ENCODE measurements around the gene MYO3B. TPM values are rescaled to one million over a fixed set of nuclear protein-coding genes. Genes with fewer than 3 reads are reported as not detected.
"Not testable (repeated sequence)": the region's sequence is repeated elsewhere in the genome, so short reads cannot be mapped to it uniquely, and the experiment has no call there.

The MYO3B gene
- total RNA-seq, 2 experiments from 2014 or later, result 0.04 to 0.08 TPM

GRCh38 chr2:170405326-170405725, 227.4 kb downstream of the MYO3B start:
- Mint-ChIP-seq H3K4me3 (no peak overlapping the region), H3K9me3 (no peaks in the 10 kb centered on the region), H3K4me1 (peaks cover 7% of the 10 kb centered on the region), H3K27me3 (peaks cover 54% of the 10 kb centered on the region), H3K36me3 (no peaks in the 10 kb centered on the region), H3K27ac (no peak overlapping the region)
- no peak for DNase-seq

- no peaks in the 10 kb centered on the region for H3K36me3 Mint-ChIP-seq
- H3K4me3 Mint-ChIP-seq, result no peak overlapping the region
- peaks cover 41% of the 10 kb centered on the region for H3K27me3 Mint-ChIP-seq
- no peaks in the 10 kb centered on the region for H3K9me3 Mint-ChIP-seq
- peaks cover 13% of the 10 kb centered on the region for H3K4me1 Mint-ChIP-seq
- DNase-seq, result no peak
- no peak overlapping the region for H3K27ac Mint-ChIP-seq
Measured at GRCh38 chr2:170408461-170409163, 230.7 kb downstream of the MYO3B start.

- H3K27me3 Mint-ChIP-seq, result peaks cover 38% of the 10 kb centered on the region
- no peaks in the 10 kb centered on the region for H3K9me3 Mint-ChIP-seq
- H3K27ac Mint-ChIP-seq, result no peak overlapping the region
- peaks cover 13% of the 10 kb centered on the region for H3K4me1 Mint-ChIP-seq
- no peaks in the 10 kb centered on the region for H3K36me3 Mint-ChIP-seq
- H3K4me3 Mint-ChIP-seq, result peak overlapping the region; percentile 23
- DNase-seq, result peak; percentile 60
Measured at GRCh38 chr2:170409164-170409535, 231.2 kb downstream of the MYO3B start.

- no peak for DNase-seq
- peaks cover 13% of the 10 kb centered on the region for H3K4me1 Mint-ChIP-seq
- H3K4me3 Mint-ChIP-seq, result no peak overlapping the region
- H3K9me3 Mint-ChIP-seq, result no peaks in the 10 kb centered on the region
- H3K27me3 Mint-ChIP-seq, result peaks cover 24% of the 10 kb centered on the region
- H3K27ac Mint-ChIP-seq, result no peak overlapping the region
- no peaks in the 10 kb centered on the region for H3K36me3 Mint-ChIP-seq
Measured at GRCh38 chr2:170411660-170412059, 233.7 kb downstream of the MYO3B start.

GRCh38 chr2:170420961-170421687, 243.2 kb downstream of the MYO3B start:
- no peak overlapping the region for H3K4me3 Mint-ChIP-seq
- H3K4me1 Mint-ChIP-seq, result no peaks in the 10 kb centered on the region
- H3K9me3 Mint-ChIP-seq, result no peaks in the 10 kb centered on the region
- H3K27ac Mint-ChIP-seq, result no peak overlapping the region
- peaks cover 24% of the 10 kb centered on the region for H3K27me3 Mint-ChIP-seq
- no peak for DNase-seq
- H3K36me3 Mint-ChIP-seq, result no peaks in the 10 kb centered on the region

- no peak for DNase-seq
- no peaks in the 10 kb centered on the region for H3K9me3 Mint-ChIP-seq
- H3K36me3 Mint-ChIP-seq, result no peaks in the 10 kb centered on the region
Measured at GRCh38 chr2:170423919-170424318, 246.0 kb downstream of the MYO3B start.

GRCh38 chr2:170425281-170425751, 247.4 kb downstream of the MYO3B start:
- H3K36me3 Mint-ChIP-seq, result no peaks in the 10 kb centered on the region
- no peak overlapping the region for H3K4me3 Mint-ChIP-seq
- DNase-seq, result no peak
- H3K27me3 Mint-ChIP-seq, result peaks cover 12% of the 10 kb centered on the region
- H3K27ac Mint-ChIP-seq, result no peak overlapping the region
- H3K9me3 Mint-ChIP-seq, result no peaks in the 10 kb centered on the region
- no peaks in the 10 kb centered on the region for H3K4me1 Mint-ChIP-seq

More at GRCh38 chr2:170423919-170424318, 246.0 kb downstream of the MYO3B start:
- Mint-ChIP-seq H3K27me3 (peaks cover 12% of the 10 kb centered on the region), H3K4me1 (no peaks in the 10 kb centered on the region), H3K4me3 (no peak overlapping the region), H3K27ac (no peak overlapping the region)

GRCh38 chr2:170428868-170429267, 250.9 kb downstream of the MYO3B start:
- H3K4me3 Mint-ChIP-seq, result no peak overlapping the region
- H3K27ac Mint-ChIP-seq, result no peak overlapping the region
- H3K27me3 Mint-ChIP-seq, result peaks cover 9% of the 10 kb centered on the region
- DNase-seq, result no peak
- no peaks in the 10 kb centered on the region for H3K4me1 Mint-ChIP-seq
- no peaks in the 10 kb centered on the region for H3K9me3 Mint-ChIP-seq
- no peaks in the 10 kb centered on the region for H3K36me3 Mint-ChIP-seq

- no peak overlapping the region for H3K27ac Mint-ChIP-seq
- H3K4me3 Mint-ChIP-seq, result no peak overlapping the region
- no peak for DNase-seq
- no peaks in the 10 kb centered on the region for H3K36me3 Mint-ChIP-seq
- H3K9me3 Mint-ChIP-seq, result no peaks in the 10 kb centered on the region
- peaks cover 18% of the 10 kb centered on the region for H3K4me1 Mint-ChIP-seq
- H3K27me3 Mint-ChIP-seq, result peaks cover 24% of the 10 kb centered on the region
Measured at GRCh38 chr2:170432823-170433222, 254.9 kb downstream of the MYO3B start.

- H3K4me1 Mint-ChIP-seq, result peaks cover 18% of the 10 kb centered on the region
- H3K9me3 Mint-ChIP-seq, result no peaks in the 10 kb centered on the region
- DNase-seq, result no peak
- H3K36me3 Mint-ChIP-seq, result no peaks in the 10 kb centered on the region
- H3K27me3 Mint-ChIP-seq, result peaks cover 28% of the 10 kb centered on the region
- no peak overlapping the region for H3K4me3 Mint-ChIP-seq
- H3K27ac Mint-ChIP-seq, result no peak overlapping the region
Measured at GRCh38 chr2:170433448-170433847, 255.5 kb downstream of the MYO3B start.

GRCh38 chr2:170434396-170434795, 256.4 kb downstream of the MYO3B start:
- H3K27me3 Mint-ChIP-seq, result peaks cover 29% of the 10 kb centered on the region
- not testable (repeated sequence) for H3K27ac Mint-ChIP-seq, DNase-seq, H3K4me3 Mint-ChIP-seq, H3K36me3 Mint-ChIP-seq, H3K9me3 Mint-ChIP-seq
- peaks cover 18% of the 10 kb centered on the region for H3K4me1 Mint-ChIP-seq

- Mint-ChIP-seq H3K4me1 (peaks cover 18% of the 10 kb centered on the region), H3K4me3 (no peak overlapping the region), H3K36me3 (no peaks in the 10 kb centered on the region), H3K9me3 (no peaks in the 10 kb centered on the region), H3K27ac (no peak overlapping the region), H3K27me3 (peaks cover 34% of the 10 kb centered on the region)
- DNase-seq, result no peak
Measured at GRCh38 chr2:170434900-170435621, 257.1 kb downstream of the MYO3B start.

- no peak overlapping the region for H3K4me3 Mint-ChIP-seq
- no peak for DNase-seq
- peaks cover 18% of the 10 kb centered on the region for H3K4me1 Mint-ChIP-seq
- no peak overlapping the region for H3K27ac Mint-ChIP-seq
- H3K36me3 Mint-ChIP-seq, result no peaks in the 10 kb centered on the region
- peaks cover 38% of the 10 kb centered on the region for H3K27me3 Mint-ChIP-seq
- no peaks in the 10 kb centered on the region for H3K9me3 Mint-ChIP-seq
Measured at GRCh38 chr2:170436077-170436943, 258.4 kb downstream of the MYO3B start.

GRCh38 chr2:170446078-170446477, 268.1 kb downstream of the MYO3B start:
- no peak for DNase-seq
- H3K27me3 Mint-ChIP-seq, result peaks cover 25% of the 10 kb centered on the region
- H3K27ac Mint-ChIP-seq, result no peak overlapping the region
- H3K36me3 Mint-ChIP-seq, result peaks cover 7% of the 10 kb centered on the region
- no peak overlapping the region for H3K4me3 Mint-ChIP-seq
- no peaks in the 10 kb centered on the region for H3K4me1 Mint-ChIP-seq
- peaks cover 11% of the 10 kb centered on the region for H3K9me3 Mint-ChIP-seq

All from activated naive CD8-positive, alpha-beta T cell treated with anti-CD3 and anti-CD28 coated beads for 36 hours (primary cell).